Esophagus muscularis mucosa (tissue), 3 donors: ENCODE measurements around the gene DAPK1.

Experiments
- CTCF ChIP-seq, 3 experiments: fragments of 200-600 bp in 2 of 3; fragments of 450-650 bp in 1 of 3; sonication (generic) in 2 of 3; IDR thresholded peaks; one replicate each; pipeline ENCODE4 v1.5.1; 2017 to 2019; ENCODE audit warnings: antibody characterized with exemption in 3 of 3, mild to moderate bottlenecking in 2 of 3, moderate library complexity in 1 of 3
- POLR2A ChIP-seq: fragments of 450-650 bp; IDR thresholded peaks from one replicate; pipeline ENCODE4 v1.6.1; 2017; ENCODE audit warnings: antibody characterized with exemption, moderate library complexity, mild to moderate bottlenecking, low read depth

GRCh38 chr9:87732344-87732743 is 234.7 kb downstream of the DAPK1 start:
- TF ChIP-seq CTCF (IDR thresholded peaks at IDR 0.05) (no peak), POLR2A (no peak)
